Epidermal melanocyte (primary cell): Measurements from ENCODE around the gene NFE2L3.
"Not testable (repeated sequence)": the region's sequence is repeated elsewhere in the genome, so short reads cannot be mapped to it uniquely, and the experiment has no call there.

Experiments
- DNase-seq: peaks from one replicate; pipeline ENCODE4 v3.0.0; 2011; ENCODE audit warnings: low spot score; ENCODE audit not compliant: insufficient read length

Gene NFE2L3

DNA sequence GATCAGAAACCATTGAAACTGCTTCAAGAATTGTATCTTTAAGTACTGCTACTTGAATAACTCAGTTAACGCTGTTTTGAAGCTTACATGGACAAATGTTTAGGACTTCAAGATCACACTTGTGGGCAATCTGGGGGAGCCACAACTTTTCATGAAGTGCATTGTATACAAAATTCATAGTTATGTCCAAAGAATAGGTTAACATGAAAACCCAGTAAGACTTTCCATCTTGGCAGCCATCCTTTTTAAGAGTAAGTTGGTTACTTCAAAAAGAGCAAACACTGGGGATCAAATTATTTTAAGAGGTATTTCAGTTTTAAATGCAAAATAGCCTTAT lies 33.8 kb downstream of the NFE2L3 start:
- DNase-seq, result no peak

DNA sequence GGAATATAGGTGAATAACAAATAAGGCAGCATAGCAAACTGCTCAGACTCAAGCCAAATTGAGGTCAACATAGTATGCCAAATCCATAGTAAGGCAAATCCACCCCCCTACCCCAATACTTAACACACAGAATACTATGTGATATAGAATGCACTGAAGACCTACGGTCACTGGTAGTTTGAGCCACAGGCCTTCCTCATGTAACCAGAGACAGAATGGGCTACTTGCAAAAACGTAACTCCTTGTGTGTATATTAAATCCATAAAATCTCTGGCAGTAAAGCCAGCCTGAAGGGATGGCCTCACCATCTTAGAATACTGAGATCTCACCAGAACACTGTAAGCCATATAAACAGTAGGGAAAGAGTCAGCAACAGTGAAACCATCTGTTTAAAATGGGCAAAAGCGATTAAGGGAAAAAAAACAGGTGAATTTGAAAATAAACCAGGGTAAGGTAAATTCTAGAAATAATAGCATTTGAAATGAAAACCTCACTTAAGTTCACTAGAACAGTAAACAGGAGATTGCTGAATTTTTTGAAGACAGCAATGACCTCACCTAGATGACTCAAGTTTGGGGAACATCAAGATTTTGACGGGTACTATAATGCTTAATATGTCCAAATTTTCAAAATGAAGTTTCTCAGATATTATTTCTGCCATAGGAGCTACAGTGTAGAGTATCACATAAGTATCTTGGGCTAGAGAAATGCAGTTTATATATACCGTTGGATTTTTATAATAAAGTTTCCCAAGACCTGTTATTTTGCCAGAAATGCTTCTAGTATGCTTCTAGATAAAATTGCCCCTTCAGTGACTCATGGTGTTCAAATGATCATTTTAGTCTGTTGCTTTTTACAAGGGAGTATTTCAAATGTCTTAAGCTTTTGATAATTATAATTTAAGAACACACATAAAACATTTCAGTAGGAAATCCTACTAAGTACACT lies 34.6 kb downstream of the NFE2L3 start:
- DNase-seq, result no peak

DNA sequence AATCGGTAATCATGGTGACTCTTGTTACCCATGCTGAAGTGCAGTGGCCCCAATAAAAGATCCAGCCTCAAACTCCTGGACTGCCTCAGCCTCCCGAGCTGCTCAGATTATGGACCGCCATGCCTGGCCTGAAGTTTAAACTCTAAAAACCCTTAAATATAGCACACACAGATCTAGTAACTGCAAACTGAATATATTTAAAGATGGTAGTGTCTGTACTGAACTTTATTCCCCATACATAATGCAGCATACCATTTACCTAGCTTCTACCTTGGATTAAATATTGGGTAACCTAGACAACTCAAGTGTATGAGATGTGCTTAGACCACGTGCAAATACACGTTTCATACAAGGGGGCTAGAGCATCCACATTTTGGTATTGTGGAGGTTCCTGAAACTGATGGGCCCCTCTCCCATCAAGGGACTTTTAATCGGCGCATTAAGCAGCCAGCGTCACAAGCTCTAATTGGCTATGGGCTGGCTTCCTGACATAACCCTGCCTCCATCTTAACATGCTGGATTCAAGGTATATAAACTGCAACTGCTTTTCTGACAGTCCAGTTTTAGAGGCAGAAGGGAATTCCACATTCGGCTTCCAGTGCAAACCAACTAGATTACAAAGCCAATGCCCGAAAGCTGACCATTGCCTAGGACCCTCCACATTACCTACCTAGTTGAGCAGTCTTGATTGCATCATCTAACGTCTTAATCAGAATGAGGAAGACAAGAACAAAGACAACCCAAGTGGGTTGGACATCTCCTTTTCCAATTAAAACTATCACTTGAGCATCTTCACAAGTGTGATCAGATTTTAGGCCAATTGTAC lies 35.6 kb downstream of the NFE2L3 start:
- no peak for DNase-seq

GRCh38 chr7:26188206-26188956 lies 36.4 kb downstream of the NFE2L3 start:
- DNase-seq, result no peak

- DNase-seq, result no peak
Measured at GRCh38 chr7:26188957-26189541, 37.1 kb downstream of the NFE2L3 start.

DNA sequence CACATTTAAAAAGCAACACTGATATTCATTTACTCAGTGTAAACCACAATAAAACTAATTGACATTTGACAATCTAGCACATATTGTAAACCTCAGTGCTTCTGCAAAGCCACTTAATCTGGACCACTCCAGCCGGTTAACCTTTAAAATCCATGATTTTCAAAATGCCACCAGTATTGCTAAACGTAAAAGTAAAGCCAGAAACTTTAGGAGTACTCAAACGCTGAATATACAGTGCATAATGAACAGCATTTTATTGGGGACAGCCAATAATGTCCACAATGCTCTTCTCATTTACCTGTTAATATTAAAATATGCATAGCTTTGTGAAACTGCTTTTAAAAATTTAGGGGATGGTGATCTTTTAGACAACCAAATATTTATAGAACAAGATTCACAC lies 37.7 kb downstream of the NFE2L3 start:
- DNase-seq, result no peak

DNA sequence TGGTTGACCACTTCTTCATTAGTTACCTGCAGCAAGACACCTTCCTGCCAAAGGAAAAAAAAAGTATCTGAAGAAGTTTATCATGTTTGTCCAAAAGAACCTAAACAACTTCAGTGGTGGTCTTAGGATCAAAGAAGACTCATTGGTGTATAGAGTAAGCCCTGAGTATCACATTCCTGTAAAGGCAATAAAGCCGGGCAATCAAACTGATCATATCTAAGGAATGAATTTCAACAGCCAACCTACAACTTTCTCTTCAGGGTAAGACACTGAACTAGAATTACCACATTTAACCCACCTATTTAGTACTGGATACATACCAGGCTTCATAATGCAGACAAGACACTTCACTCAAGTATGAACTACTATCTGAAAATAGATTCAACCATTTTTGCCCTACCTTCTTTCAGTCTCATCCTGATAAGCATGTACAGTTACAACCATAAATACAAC lies 38.4 kb downstream of the NFE2L3 start:
- DNase-seq, result no peak

GRCh38 chr7:26191233-26191973 lies 39.4 kb downstream of the NFE2L3 start:
- no peak for DNase-seq

DNA sequence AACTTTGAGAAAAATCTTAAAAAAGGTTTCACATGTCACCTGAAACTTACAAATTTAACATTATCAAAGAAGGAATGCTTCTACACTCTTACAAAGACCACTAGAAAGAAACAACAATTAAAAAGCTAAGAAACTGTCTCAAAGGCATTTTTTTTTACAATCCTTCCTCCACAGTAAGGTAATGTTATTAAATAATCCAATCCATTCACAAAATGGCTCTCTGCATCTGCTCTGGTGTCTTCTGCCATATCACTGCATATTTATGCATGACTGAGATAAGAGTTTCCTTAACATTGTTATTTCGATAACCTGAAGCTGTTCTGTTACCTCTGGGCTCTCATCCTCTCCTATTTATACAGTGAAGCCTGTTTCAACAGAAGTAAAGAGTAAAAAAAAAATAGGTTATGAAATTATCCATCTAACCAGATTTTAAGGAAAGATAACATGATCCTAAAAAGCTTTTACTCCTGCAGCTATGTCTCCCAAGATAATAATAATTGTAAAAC lies 40.0 kb downstream of the NFE2L3 start:
- no peak for DNase-seq

GRCh38 chr7:26192485-26193087 lies 40.6 kb downstream of the NFE2L3 start:
- no peak for DNase-seq

- no peak for DNase-seq
Measured at GRCh38 chr7:26193432-26194207, 41.6 kb downstream of the NFE2L3 start.

DNA sequence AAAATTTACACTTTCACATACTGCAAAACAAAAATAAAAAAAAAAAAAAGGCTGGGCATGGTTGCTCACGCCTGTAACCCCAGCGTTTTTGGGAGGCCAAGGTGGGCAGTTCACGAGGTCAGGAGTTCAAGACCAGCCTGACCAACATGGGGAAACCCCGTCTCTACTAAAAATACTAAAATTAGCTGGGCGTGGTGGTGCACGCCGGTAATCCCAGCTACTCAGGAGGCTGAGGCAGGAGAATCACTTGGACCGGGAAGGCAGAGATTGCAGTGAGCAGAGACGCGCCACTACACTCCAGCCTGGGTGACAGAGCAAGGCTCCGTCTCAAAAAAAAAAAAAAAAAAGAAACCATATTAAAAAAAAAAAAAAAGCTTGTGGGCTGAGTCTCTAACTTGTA lies 42.8 kb downstream of the NFE2L3 start:
- not testable (repeated sequence) for DNase-seq

- no peak for DNase-seq
Measured at GRCh38 chr7:26195182-26195581, 43.2 kb downstream of the NFE2L3 start.

DNA sequence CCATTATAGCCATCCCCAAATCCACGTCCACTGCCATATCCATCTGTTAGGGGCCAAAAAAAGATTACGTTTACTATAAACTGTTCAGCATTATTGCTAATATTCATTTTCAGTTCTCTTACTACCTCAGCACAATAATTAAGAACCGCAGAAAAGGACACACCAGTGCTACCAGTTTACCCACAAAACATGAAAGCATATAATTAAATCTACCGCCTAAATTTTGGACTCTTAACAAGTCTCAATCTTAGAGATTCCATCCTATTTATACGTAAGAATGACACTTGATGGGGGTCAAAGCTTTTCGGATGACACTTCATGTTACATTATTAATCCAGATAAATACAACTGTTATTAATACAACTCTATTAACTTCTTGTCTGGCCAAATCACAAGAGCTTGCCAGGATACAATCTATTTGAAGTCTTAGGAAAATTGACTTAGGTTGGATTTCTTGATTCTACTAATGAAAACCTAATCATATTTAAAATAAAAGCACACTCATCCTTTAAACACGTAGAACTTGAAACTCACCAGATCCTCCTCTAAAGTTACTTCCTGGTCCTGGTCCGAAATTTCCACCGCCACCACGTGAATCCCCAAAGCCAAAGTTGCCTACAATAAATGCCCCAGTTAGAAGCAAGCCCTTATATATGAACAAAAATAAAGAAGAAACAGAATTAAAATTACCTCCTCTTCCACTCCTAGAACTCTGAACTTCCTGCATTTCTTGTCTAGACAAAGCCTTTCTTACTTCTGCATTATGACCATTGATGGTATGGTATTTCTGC lies 44.1 kb downstream of the NFE2L3 start:
- DNase-seq, result no peak

GRCh38 chr7:26197153-26198115 lies 45.4 kb downstream of the NFE2L3 start:
- DNase-seq, result no peak

- DNase-seq, result no peak
Measured at GRCh38 chr7:26198133-26198780, 46.3 kb downstream of the NFE2L3 start.

- DNase-seq, result no peak
Measured at GRCh38 chr7:26198781-26199169, 46.8 kb downstream of the NFE2L3 start.
